ENCODE measurements around the gene NEK6. TPM values are rescaled to one million over a fixed set of nuclear protein-coding genes. Genes with fewer than 3 reads are reported as not detected.

The NEK6 gene
- polyA plus RNA-seq, 5 donors, result 34.3 to 48.6 (median 38.2) TPM

- no peak for DNase-seq
Observed at GRCh38 chr9:124370896-124371582, 113.3 kb downstream of the NEK6 start.

GRCh38 chr9:124372038-124372437 lies 114.3 kb downstream of the NEK6 start:
- DNase-seq, result no peak

- no peak for DNase-seq
Observed at GRCh38 chr9:124373386-124373785, 115.6 kb downstream of the NEK6 start.

GRCh38 chr9:124373851-124374250 lies 116.1 kb downstream of the NEK6 start:
- DNase-seq, result no peak

- no peak for DNase-seq
Observed at GRCh38 chr9:124375726-124376125, 118.0 kb downstream of the NEK6 start.

DNA sequence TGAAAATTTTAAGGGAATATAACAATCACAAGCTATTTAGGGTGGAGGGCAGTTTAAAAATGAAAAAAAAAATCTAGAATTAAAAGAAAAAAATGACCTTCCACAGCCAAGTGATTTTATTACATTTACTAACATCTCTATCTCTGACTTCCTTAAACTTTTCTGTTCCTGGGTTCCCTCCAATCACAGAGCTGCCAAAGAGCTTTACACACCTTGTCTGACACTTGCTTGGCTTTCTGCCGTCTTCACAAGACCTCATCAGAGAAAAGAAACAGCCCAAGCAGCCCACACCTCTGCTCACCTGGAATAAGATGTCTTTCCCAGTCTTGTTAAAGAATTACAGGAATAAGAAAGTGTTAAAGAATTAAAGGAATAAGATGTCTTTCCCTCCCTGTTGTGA lies 118.6 kb downstream of the NEK6 start:
- DNase-seq, result no peak

DNA sequence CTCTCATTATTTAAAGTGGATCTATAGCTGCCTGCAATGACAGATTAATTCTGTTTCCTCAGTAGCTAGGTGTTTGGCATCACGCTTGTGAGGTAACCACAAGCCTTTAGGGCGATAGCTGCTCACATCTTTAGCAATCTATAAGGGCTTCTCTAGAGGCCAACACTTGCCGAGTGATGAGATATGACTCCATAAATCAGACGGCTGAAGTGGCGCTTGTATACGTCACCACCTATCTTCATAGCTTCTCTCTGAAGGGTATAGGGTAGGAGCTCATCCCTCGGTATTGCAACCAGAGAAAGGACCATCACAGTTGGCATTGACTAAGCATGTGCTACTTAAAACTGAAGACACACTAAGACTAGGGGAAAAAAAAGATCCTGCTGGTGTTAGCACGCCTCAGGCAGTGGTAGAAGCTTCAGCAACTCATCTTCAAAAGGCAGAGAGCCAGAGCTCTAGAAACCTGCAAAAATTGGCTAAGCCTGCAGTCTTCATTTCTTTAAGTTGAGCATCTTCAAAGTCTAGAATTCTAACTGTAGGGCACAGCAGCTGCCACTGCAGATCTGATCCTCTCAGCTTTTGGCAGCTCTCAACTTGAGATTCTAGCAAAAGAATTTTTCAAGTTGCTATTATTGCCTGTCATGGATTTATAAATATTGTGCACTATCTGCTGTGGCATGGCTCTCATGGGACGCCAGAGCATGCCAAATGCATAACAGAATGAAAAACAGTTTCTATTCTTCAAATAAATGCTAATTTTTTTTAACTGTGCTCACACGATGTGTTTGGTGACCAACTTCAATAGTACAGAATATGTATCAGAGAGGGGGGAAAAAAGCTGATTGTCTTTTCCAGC lies 120.0 kb downstream of the NEK6 start:
- DNase-seq, result no peak

DNA sequence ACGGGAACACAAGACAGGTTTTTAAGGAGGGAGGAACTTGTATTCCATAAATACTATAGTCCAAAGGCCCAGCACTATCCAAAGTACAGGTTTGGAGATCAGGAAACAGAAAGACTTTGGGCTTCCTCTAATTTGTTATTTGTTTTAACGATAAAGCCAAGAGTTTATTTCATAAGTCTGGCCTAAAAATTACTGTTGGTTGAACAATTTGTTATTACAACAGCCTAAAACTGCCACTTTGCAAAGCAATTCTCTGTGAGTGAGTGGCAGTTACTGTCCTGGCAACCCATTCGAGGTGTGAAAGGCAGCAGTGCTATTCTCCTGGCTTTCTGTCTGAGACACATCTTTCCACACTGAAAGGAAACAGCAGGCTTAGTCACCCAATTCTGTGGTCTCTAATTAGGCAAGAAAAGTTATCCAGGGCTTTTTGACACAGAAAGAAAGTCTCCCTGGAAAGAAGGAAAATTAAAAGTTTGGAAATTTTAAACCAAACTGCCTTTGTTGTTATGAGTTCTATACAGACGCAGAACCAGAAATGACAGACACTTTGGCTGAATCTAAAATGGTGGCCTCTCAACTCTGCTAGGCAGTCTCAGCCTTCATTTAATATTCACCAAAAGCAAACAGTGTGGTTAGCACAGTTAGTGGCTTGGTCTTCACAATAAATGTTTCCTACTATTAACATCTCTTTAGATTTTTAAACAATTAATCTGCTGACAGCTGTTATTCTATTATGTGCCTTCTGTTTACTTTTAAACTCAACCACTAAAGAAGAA lies 123.6 kb downstream of the NEK6 start:
- DNase-seq, result no peak

DNA sequence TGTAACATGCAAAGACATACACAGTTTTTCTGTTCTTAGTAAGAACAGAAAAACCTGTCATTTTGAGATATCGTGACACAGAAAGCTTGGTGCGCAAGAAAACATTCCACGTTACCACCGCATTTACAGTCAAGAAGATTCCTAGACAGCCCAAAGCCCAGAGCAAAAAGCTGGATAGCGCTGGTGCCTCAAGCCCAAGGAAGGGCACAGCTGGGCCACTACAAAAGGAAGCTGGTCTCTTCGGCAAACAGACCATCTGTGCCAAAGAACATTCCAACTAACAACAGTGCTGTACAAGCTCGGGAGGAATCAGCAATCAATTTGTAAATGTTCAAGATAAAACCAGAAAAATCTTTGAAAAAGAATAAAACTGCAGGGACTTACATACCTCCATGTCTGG lies 126.5 kb downstream of the NEK6 start:
- DNase-seq, result no peak

GRCh38 chr9:124384846-124385245 lies 127.1 kb downstream of the NEK6 start:
- DNase-seq, result no peak

GRCh38 chr9:124385623-124386022 lies 127.9 kb downstream of the NEK6 start:
- DNase-seq, result no peak

GRCh38 chr9:124386201-124386600 lies 128.5 kb downstream of the NEK6 start:
- no peak for DNase-seq

GRCh38 chr9:124388275-124389048 lies 130.7 kb downstream of the NEK6 start:
- DNase-seq, result no peak

DNA sequence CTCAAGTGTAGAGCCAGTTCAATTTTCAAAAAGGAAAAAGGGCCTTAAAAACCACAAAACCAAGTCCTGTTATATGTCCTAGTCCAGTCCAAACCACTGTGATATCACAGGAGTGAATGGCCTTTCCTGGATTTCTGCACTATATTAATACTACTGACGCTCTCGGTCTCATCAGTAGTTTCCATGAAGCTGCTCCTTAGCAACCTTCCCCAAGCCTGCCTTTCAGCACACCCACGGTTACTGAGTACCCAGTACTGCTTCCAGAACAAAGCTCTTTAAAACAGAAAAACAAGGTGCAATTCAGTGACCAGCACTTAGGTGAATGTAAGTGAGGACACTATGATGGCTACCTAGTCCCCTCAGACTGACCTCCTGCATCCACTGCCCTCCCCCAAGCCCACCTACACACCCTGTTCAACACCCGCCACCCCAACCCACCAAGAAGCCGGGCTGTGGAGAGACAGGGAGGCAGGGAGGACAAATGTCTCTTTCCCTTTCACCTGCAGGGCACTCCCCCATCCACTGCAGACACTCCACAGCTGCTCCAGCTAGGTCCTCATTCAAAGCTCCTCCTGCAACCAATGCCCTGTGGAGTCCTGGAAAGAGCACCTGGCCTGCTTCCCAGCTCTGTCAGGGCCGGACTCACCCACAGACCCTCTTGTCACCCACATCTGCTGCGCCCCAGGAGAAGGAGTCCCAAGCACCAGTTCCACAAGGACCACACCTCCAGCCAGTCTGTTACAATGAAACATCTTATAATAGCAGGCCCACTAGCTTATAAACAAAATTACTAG lies 131.6 kb downstream of the NEK6 start:
- DNase-seq, result no peak

GRCh38 chr9:124390794-124391658 lies 133.3 kb downstream of the NEK6 start:
- DNase-seq, result no peak

DNA sequence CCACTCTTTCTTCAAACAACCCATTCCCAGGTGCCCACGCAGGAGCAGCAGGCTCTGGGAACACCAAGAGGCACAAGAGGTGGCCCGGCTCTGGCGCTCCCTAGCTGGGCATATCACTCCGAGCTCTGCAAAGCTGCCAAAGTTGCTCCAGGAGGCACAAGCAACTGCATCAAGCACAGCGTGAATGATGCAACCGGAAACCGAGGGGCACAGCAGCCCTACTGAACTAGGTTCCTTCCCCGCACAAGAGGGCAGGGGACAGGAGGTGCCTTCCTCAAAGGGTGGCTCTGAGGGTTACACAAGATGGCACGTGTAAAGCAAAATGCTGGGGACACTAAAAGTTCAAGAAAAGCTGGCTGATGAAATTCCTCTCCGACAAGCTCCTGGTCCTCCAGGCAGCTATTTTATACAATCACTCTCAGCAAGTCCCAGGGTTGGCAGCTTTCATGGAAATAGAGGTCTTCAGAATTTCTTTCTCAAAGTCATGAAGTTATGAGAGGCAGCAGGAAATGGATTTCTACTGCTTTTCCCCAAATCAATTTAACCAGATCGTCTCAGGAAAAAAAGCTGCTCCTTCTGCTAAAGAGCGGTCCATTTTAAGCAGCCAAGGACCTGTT lies 134.6 kb downstream of the NEK6 start:
- DNase-seq, result no peak

- DNase-seq, result peak; percentile 68 to 72
Observed at GRCh38 chr9:124392871-124393460, 135.2 kb downstream of the NEK6 start.

- no peak for DNase-seq
Observed at GRCh38 chr9:124394167-124394566, 136.4 kb downstream of the NEK6 start.

GRCh38 chr9:124394596-124394995 lies 136.8 kb downstream of the NEK6 start:
- DNase-seq, result no peak
